Liver (tissue), 3 donors: ENCODE measurements around the gene ANKZF1.

Source experiments
- GABPA ChIP-seq, 2 donors: IDR thresholded peaks in 1 of 2; conservative IDR thresholded peaks in 1 of 2; 2 replicates each; pipeline ENCODE4 v1.6.1; 2016; ENCODE audit warnings: antibody characterized with exemption in 2 of 2, mild to moderate bottlenecking in 1 of 2, moderate library complexity in 1 of 2
- JUND ChIP-seq, 2 donors: IDR thresholded peaks; 2 replicates each; pipeline ENCODE4 v1.6.1; 2016; ENCODE audit warnings: antibody characterized with exemption in 2 of 2
- NR2F2 ChIP-seq: IDR thresholded peaks from 2 replicates; pipeline ENCODE4 v1.6.1; 2016; ENCODE audit warnings: antibody characterized with exemption
- RXRA ChIP-seq, 2 donors: IDR thresholded peaks; 2 replicates each; pipeline ENCODE4 v1.6.1; 2017 to 2018; ENCODE audit warnings: antibody characterized with exemption in 2 of 2, mild to moderate bottlenecking in 1 of 2
- SP1 ChIP-seq: IDR thresholded peaks from 2 replicates; pipeline ENCODE4 v1.6.1; 2018; ENCODE audit warnings: antibody characterized with exemption, mild to moderate bottlenecking
- TF ChIP-seq, protein P1 (sequence below): fragments of 150-350 bp; IDR thresholded peaks from 2 replicates; pipeline ENCODE4 v1.5.1; 2017; ENCODE audit warnings: improper control_type of control experiment, low read depth, low read length; ENCODE audit not compliant: missing input control
- TF ChIP-seq, protein P2 (sequence below): IDR thresholded peaks from 2 replicates; pipeline ENCODE4 v1.6.1; 2016; ENCODE audit warnings: antibody characterized with exemption
- donor health status: healthy.
- donor health status: healthy.

DNA sequence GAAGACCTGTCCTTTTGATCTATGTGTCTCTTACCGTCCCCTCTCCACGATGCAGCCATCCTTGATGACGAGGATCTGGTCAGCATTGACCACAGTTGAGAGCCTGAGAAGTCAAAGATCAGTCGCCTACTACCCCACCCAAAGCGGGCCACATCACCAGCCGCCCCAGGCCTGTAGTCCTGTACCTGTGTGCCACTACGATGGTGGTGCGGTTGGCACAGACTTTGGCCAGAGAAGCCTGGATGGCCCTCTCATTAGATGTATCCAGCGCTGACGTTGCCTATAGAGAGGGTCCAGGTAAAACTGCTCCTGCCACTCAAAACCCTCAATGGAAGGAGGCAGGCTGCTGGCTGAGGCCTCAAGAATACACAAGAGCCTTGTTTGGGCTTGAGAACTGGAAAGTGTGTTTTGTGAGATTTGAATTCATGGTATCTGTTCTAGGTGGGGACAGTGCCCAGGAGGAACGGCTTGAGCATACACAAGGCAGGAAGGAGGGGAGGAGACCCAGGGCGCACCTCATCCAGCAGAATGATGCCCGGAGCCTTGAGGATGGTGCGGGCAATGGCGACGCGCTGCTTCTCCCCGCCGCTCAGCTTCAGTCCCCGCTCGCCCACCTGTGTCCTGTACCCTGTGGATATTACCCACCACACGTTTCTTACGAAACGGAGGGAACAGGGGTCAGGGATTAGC, 19.3 kb upstream of the ANKZF1 start:
- TF ChIP-seq, protein P1, sequence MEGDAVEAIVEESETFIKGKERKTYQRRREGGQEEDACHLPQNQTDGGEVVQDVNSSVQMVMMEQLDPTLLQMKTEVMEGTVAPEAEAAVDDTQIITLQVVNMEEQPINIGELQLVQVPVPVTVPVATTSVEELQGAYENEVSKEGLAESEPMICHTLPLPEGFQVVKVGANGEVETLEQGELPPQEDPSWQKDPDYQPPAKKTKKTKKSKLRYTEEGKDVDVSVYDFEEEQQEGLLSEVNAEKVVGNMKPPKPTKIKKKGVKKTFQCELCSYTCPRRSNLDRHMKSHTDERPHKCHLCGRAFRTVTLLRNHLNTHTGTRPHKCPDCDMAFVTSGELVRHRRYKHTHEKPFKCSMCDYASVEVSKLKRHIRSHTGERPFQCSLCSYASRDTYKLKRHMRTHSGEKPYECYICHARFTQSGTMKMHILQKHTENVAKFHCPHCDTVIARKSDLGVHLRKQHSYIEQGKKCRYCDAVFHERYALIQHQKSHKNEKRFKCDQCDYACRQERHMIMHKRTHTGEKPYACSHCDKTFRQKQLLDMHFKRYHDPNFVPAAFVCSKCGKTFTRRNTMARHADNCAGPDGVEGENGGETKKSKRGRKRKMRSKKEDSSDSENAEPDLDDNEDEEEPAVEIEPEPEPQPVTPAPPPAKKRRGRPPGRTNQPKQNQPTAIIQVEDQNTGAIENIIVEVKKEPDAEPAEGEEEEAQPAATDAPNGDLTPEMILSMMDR, result no peak
- no peak for TF ChIP-seq SP1
- TF ChIP-seq JUND (IDR thresholded peaks at IDR 0.05), result no peak
- TF ChIP-seq, protein P2, sequence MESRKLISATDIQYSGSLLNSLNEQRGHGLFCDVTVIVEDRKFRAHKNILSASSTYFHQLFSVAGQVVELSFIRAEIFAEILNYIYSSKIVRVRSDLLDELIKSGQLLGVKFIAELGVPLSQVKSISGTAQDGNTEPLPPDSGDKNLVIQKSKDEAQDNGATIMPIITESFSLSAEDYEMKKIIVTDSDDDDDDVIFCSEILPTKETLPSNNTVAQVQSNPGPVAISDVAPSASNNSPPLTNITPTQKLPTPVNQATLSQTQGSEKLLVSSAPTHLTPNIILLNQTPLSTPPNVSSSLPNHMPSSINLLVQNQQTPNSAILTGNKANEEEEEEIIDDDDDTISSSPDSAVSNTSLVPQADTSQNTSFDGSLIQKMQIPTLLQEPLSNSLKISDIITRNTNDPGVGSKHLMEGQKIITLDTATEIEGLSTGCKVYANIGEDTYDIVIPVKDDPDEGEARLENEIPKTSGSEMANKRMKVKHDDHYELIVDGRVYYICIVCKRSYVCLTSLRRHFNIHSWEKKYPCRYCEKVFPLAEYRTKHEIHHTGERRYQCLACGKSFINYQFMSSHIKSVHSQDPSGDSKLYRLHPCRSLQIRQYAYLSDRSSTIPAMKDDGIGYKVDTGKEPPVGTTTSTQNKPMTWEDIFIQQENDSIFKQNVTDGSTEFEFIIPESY, result no peak
- no peak for TF ChIP-seq NR2F2
- TF ChIP-seq RXRA (IDR thresholded peaks at IDR 0.05), result no peak
- no peak for TF ChIP-seq GABPA (IDR thresholded peaks at IDR 0.05 in 1 of 2, conservative IDR thresholded peaks at IDR 0.05 in 1 of 2)
